HG02943 (cell line): Measurements from ENCODE around the gene TTC39A.

Experiments
- ATAC-seq: cut with Tn5 transposase; IDR thresholded peaks from one replicate; pipeline ENCODE4 v1.9.1; 2021; ENCODE audit warnings: mild to moderate bottlenecking, low read depth, moderate library complexity; ENCODE audit not compliant: unreplicated experiment

The TTC39A gene

GRCh38 chr1:51316846-51317120 lies 13.6 kb downstream of the TTC39A start:
- ATAC-seq: no peak

GRCh38 chr1:51316113-51316845 lies 14.1 kb downstream of the TTC39A start:
- no peak for ATAC-seq

- ATAC-seq: no peak
Observed at GRCh38 chr1:51314974-51315373, 15.4 kb downstream of the TTC39A start.

- ATAC-seq: no peak
Observed at GRCh38 chr1:51313961-51314777, 16.2 kb downstream of the TTC39A start.

- ATAC-seq: no peak
Observed at GRCh38 chr1:51313268-51313852, 17.0 kb downstream of the TTC39A start.

- no peak for ATAC-seq
Observed at GRCh38 chr1:51312718-51313117, 17.6 kb downstream of the TTC39A start.

GRCh38 chr1:51311826-51312225 lies 18.5 kb downstream of the TTC39A start:
- no peak for ATAC-seq

GRCh38 chr1:51310871-51311613 lies 19.3 kb downstream of the TTC39A start:
- ATAC-seq: no peak

- ATAC-seq: no peak
Observed at GRCh38 chr1:51309291-51309690, 21.1 kb downstream of the TTC39A start.

- ATAC-seq: no peak
Observed at GRCh38 chr1:51308636-51309035, 21.7 kb downstream of the TTC39A start.

GRCh38 chr1:51306950-51307349 lies 23.4 kb downstream of the TTC39A start:
- ATAC-seq: no peak

GRCh38 chr1:51305371-51305823 lies 25.0 kb downstream of the TTC39A start:
- ATAC-seq: no peak

- ATAC-seq: no peak
Observed at GRCh38 chr1:51304360-51304759, 26.0 kb downstream of the TTC39A start.

GRCh38 chr1:51303751-51304251 lies 26.6 kb downstream of the TTC39A start:
- no peak for ATAC-seq

GRCh38 chr1:51303315-51303714 lies 27.0 kb downstream of the TTC39A start:
- no peak for ATAC-seq

GRCh38 chr1:51302746-51303145 lies 27.6 kb downstream of the TTC39A start:
- no peak for ATAC-seq

GRCh38 chr1:51302270-51302669 lies 28.1 kb downstream of the TTC39A start:
- no peak for ATAC-seq

- ATAC-seq: no peak
Observed at GRCh38 chr1:51301844-51302162, 28.6 kb downstream of the TTC39A start.

GRCh38 chr1:51301152-51301843 lies 29.1 kb downstream of the TTC39A start:
- ATAC-seq: no peak

GRCh38 chr1:51299981-51300670 lies 30.2 kb downstream of the TTC39A start:
- ATAC-seq: no peak
